Mesodermal cell (in vitro differentiated cells): Measurements from ENCODE around the gene GAK.

Experiments
- H3K27ac ChIP-seq: 2 replicates; pipeline ENCODE4 v1.7.0; 2013; ENCODE audit warnings: mild to moderate bottlenecking, low read depth, low read length, moderate library complexity; ENCODE audit not compliant: severe bottlenecking
- H3K36me3 ChIP-seq: 2 replicates; pipeline ENCODE4 v1.7.1; 2013; ENCODE audit warnings: mild to moderate bottlenecking, low read length, moderate library complexity; ENCODE audit not compliant: control insufficient read depth, insufficient read depth
- H3K4me1 ChIP-seq: one replicate; pipeline ENCODE4 v1.7.1; 2013; ENCODE audit warnings: mild to moderate bottlenecking, low read length; ENCODE audit not compliant: insufficient read depth, control insufficient read depth, poor library complexity, severe bottlenecking
- H3K4me3 ChIP-seq: 2 replicates; pipeline ENCODE4 v1.7.0; 2013; ENCODE audit warnings: low read length, control low read depth, mild to moderate bottlenecking; ENCODE audit not compliant: insufficient read depth, poor library complexity, severe bottlenecking; ENCODE audit errors: extremely low read depth
- H3K9me3 ChIP-seq: 2 replicates; pipeline ENCODE4 v1.7.1; 2013; ENCODE audit warnings: mild to moderate bottlenecking, low read length, moderate library complexity; ENCODE audit not compliant: control insufficient read depth
- WGBS, 2 experiments: methylation state at CpG; one replicate each; pipeline ENCODE4 v1.1.5; 2013; ENCODE audit warnings: missing lambda C conversion rate in 2 of 2; ENCODE audit not compliant: insufficient coverage in 2 of 2; 5-methylcytosine and 5-hydroxymethylcytosine counted together

The GAK gene

DNA sequence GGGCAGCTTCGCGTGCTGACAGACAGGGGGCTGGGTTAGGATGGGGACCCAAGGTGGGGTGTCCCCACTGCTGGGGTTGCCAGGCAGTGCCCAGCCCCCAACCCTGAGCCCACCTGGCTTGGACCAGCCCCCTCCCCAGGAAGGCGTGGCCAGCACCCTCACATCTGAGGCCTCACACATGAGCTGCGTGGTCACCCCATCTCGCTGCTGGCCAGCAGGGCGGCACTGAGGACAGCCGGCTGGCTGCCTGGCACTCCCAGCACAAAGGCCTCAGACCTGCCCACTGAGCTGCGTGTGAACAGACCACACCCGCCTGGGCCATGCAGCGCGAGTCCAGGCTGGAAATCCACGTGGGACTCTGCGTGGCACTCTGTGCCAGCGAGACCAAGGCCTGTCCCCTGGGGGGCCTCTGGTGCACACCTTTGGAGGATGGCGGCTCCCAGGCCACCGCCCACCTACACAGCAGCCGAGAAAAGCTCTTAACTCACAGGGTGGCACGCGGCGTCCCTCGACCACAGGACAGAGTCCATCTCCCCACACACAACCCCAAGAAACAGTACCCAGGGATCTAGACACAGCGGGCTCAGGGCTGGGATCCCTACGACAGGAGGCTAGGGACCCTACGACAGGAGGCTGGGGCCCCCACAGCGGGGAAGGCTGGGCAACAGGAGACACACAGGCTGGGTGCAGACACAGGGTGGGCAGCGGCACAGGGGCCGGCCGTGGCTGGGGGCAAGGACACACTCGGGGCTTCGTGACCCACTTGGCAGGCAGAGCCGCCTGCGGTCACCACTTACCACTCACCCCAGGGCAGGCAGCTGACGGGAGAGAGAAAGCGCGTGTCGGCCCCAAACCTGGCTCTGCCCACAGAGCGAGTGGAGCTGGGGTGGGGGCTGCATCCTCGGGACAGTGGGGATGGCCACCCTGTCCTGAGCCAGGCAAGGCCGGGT is 31.4 kb upstream of the GAK start:
- 94% methylated on average over 33 to 36 of the region's 39 CpGs for WGBS, 2 experiments
- Histone ChIP-seq H3K4me3 (no peak overlapping the region), H3K4me1 (no peaks in the 10 kb centered on the region), H3K27ac (no peak overlapping the region), H3K36me3 (peaks cover 16% of the 10 kb centered on the region), H3K9me3 (no peaks in the 10 kb centered on the region)

DNA sequence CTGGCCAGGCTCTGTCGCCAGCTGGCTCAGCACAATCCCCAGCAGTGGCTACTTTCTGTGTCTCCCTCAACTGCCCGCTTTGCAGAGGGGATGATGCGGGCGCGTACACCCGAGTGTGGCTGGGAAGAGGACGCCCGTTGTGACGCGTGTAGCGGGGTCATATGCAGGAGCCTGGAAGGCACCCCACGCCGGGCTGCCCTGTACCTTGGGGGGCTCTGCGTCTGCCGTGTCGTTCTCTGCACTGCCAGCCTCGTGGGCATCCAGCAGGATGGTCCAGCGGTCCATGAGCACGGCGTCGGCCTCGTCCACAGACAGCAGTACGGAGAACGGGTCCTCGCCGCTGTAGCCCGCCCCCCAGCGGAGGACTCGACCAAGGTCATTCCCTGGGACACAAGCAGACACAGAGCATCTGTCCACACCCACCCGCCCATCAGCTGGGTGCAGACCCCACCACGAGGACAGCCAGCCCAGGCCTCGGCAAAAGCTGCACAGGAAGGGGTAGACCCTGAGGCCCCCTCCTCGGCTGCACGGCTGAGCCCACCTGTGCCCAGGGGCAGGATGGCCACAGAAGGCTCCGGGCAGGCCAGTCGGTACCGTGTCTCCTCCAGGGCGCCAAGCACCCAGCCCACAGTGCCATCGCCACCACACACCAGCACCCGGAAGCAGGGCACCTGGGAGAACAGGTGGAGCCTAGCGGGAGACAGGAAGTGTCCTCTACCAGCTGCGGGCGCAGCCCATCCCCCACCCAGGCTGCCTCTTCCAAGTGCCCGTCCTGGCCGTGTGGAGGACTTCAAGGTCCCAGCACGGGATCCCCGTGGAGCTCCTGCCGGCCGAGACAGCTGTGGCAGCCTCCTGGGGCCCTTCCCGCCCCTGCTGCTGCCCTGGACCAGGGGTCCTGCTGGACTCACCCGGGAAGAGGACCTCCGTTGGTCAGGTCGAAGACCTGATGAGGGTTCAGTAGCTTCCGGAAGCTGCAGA is 30.4 kb upstream of the GAK start:
- Histone ChIP-seq H3K36me3 (peaks cover 18% of the 10 kb centered on the region), H3K9me3 (no peaks in the 10 kb centered on the region), H3K4me1 (no peaks in the 10 kb centered on the region), H3K4me3 (no peak overlapping the region), H3K27ac (no peak overlapping the region)
- WGBS, 2 experiments, result 88 to 94% methylated on average over 35 to 51 of the region's 54 CpGs

DNA sequence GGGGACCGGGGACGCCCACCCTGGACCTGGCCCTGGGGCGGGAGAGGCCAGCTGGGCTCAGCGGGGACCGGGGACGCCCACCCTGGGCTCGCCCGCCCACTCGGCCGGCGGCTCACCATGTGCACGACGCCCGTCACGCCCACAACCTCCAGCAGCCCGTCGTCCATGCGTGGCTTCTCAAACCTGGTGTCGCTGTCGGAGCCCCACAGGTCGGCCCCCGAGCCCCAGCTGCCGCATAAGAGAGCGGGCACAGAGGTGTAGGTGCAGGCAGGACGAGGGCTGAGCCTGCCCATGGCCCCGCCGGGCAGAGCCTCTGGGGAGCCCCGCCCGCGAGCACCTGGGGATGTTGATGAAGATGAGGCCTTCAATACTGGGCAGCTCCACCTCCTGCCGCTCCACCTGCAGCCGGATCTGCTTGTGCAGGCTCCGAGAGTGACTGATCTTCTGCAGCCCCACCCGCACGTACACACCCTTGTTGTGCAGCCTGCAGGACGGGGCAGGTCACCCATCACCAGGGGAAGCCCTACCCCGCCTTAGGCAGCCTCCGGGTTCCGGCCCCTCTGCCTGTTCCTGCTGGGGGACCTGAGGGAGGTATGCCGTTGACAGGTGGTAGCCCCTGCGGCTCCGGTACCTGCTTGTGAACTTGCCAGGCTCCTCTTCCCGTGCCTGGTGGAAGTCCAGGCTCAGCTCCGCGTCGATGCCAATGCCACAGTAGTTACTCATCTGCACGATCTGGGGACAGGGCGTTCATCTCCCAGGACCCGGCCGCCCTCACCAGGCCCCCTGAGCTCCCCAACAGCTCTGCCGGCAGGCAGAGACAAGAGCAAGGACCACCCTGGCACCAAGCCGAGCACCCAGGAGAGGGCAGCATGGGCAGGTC is 29.5 kb upstream of the GAK start:
- H3K4me3 ChIP-seq, result no peak overlapping the region
- H3K27ac ChIP-seq, result no peak overlapping the region
- 95% methylated on average over 50 to 52 of the region's 52 CpGs for WGBS, 2 experiments
- peaks cover 18% of the 10 kb centered on the region for H3K36me3 ChIP-seq
- no peaks in the 10 kb centered on the region for H3K9me3 ChIP-seq
- H3K4me1 ChIP-seq, result no peaks in the 10 kb centered on the region

DNA sequence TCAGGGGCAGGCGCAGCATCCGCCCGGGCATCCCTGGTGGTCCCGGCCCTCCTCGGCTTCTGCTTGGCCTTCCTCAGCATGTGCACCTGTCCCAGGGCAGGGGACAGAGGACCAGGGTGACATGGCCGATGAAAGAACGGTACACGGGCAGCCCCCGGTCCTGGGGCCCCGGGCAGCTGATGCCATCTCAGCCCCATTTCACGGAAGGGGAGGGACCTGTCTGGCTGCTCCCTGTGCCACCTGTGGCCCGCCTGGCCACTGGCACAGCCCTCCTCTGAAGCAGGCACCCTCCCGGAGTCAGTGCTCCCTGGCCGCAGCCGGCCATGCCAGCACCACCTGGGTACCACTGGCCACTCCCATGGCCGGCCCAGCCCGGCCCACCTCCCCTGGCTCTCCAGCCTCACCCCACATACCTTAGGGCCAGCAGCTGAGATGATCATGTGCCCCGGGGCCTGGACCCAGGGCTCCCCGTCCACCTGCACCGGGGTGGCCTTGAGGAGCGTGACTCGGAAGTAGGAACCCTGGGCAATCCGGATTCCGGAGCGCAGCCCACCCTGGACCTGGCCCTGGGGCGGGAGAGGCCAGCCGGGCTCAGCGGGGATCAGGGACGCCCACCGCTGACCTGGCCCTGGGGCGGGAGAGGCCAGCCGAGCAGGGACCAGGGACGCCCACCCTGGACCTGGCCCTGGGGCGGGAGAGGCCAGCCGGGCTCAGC is 28.7 kb upstream of the GAK start:
- WGBS, 2 experiments, result 95 to 97% methylated on average over 30 to 32 of the region's 35 CpGs
- peaks cover 12% of the 10 kb centered on the region for H3K36me3 ChIP-seq
- no peaks in the 10 kb centered on the region for H3K9me3 ChIP-seq

DNA sequence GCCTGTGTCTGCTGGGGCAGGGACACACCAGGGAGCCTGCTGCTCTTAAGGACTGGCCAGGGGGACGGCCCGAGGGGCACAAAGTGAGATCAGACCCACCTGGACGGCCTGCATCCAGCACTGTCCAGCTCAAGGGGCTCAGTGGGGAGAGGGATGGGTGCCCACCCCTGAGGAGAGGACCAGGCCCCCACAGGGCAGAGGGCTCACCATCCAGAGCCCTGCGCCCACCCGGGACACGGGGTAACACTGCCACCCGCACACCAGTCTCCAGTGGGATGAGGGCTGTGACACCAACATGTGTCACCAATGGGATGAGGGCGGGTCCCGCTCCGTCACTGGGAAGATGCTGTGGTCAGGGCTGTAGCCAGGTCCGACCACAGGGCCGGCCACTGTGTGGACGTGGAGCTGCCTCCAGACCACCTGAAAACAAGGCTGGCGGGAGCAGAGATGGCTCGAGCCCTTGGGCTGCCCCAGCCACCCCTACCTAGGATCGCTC is 28.1 kb upstream of the GAK start:
- WGBS, 2 experiments, result 88% methylated on average over 12 to 16 of the region's 16 CpGs
- Histone ChIP-seq H3K4me3 (no peak overlapping the region), H3K36me3 (peaks cover 8% of the 10 kb centered on the region), H3K27ac (no peak overlapping the region), H3K9me3 (no peaks in the 10 kb centered on the region), H3K4me1 (no peaks in the 10 kb centered on the region)

More for the DNA sequence above, 28.7 kb upstream of the GAK start:
- H3K27ac ChIP-seq, result no peak overlapping the region
- no peaks in the 10 kb centered on the region for H3K4me1 ChIP-seq
- H3K4me3 ChIP-seq, result no peak overlapping the region

DNA sequence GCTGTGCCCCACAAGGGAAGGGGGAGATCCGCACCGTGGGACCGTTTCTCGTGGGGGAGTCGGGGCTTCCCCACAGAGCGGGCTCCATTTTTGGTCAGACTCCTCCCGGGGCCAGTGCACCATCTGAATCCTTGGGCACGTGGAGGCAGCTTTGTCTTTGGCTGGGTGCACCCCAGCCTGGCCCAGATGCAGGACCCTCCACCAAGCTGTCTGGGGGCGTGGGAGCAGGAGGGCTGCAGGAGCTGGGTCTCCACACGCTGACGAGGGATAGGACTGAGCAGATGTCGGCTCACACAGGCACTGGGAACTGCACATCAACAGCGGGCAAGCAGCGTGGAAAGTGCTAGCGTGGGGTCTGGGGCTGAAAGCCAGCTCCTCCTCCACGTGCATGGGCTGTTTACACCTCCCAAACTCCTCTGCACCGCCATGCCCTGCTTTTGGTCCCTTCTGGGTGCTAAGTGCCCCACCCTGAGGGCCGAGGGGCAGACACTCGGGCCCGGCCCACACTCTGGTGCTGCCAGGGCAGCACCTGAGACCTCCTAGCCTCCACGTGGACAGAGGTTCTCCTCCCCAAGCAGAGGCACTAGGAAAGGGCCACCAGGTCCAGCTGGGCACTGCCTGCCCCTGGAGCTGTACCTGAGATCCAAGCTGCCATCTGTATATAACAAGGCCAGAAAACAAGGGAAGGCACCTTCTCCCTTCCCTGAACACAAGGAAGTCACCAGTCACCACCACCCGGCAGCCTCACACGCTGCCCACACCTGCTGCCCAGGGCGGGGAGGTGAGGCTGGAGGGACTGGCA is 27.4 kb upstream of the GAK start:
- Histone ChIP-seq H3K4me3 (no peak overlapping the region), H3K27ac (no peak overlapping the region), H3K9me3 (no peaks in the 10 kb centered on the region), H3K36me3 (peaks cover 8% of the 10 kb centered on the region), H3K4me1 (no peaks in the 10 kb centered on the region)
- WGBS, 2 experiments, result 91 to 94% methylated on average over 20 to 23 of the region's 24 CpGs

DNA sequence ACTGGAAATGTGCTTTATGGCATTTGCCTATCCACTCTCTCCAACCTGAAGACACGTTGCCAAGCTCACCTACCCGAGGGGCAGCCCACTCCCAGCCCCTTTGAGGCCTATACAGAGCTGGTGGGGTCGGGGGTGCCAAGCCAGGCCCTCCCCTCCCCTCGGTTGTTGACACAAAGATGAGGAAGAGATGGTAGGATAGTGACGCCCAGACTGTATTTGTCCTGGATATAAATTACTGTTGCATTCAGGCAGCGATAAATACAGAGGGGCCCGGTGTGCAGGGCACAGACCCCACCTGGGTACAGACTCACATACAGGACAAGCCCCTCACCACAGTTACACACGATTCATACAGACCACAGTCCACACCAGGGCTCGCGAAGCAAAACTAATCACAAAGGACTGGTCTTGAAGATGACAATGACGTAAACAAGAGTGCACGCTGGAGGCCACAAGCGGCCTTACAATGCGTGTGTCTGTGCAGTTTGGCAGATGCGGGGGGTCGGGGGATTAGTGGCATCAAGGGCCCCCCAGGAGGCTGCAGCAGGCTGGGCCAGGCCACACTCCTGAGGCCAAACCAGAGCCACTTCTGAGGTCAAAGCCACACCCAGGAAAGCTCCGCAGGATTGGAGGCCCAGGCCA is 26.7 kb upstream of the GAK start:
- WGBS, 2 experiments, result 89 to 92% methylated on average over 10 to 17 of the region's 17 CpGs
- no peak overlapping the region for H3K4me3 ChIP-seq
- no peaks in the 10 kb centered on the region for H3K9me3 ChIP-seq
- no peaks in the 10 kb centered on the region for H3K4me1 ChIP-seq
- H3K27ac ChIP-seq, result no peak overlapping the region
- H3K36me3 ChIP-seq, result peaks cover 4% of the 10 kb centered on the region

DNA sequence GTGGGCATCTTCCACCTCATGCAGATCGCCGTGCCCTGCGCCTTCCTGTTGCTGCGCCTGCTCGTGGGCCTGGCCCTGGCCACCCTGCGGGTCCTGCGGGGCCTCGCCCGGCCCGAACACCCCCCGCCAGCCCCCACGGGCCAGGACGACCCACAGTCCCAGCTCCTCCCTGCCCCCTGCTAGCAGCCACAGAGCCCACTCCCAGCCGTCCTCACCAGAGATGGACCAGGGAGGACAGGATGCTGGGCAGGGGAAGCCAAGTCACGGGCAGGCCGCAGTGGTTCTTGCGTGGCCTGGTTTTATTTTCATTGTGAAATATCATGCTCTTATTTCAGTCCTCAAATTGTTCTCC is 26.2 kb upstream of the GAK start:
- WGBS, 2 experiments, result 95 to 96% methylated on average over 8 to 17 of the region's 17 CpGs
- Histone ChIP-seq H3K4me1 (no peaks in the 10 kb centered on the region), H3K9me3 (no peaks in the 10 kb centered on the region), H3K36me3 (peaks cover 4% of the 10 kb centered on the region), H3K4me3 (no peak overlapping the region), H3K27ac (no peak overlapping the region)
